Mesangial cell (primary cell): ENCODE data around the gene PXN. TPM values are rescaled to one million over a fixed set of nuclear protein-coding genes. Genes with fewer than 3 reads are reported as not detected.

Source experiments
- total RNA-seq: library from RNA; depleted of rRNA; stranded (reverse); fragments of >200 nt; gene quantifications from 2 replicates; pipeline ENCODE4 v1.2.3, GENCODE V29; 2015

Gene PXN
- 90.6 and 93.2 TPM in 2 replicates for total RNA-seq

DNA sequence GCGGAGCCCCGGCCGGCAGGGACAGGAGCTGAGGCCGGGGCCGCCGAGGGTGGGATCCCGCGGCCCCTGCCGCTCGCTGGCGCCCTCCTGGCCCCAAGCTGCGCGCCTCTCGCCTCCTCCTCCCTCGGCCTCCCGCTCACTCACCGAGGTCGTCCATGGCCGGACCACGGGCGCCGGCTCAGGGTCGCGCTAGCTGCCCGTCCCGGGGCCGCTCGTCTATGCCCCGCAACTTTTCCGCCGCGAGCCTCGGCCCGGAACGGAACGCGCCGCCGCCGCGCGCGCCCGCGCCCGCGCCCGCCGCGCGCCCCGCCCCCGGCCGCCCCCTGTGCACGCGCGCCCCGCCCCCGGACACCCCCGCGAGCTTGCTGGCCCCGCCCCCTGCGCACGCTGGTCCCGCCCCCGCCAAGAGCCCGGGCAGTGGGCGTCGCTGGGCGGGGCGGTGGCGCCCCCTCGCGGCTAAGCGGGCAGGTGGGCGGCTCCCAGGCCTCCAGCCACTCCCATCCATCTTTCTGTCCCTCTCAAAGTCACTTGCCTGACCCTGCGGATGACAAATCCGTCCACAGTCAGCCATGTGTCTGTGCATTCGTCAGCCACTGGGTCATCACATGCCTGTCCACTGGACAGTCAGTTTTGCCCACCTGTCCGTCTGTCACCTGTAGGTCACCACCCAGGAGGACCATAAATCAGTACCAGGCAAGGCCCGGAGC lies at the start of gene PXN:
Gene PXN (minus strand): TSS at position 258 of the 707 bp plus-strand sequence. CDS start 101 bp downstream, at position 157.

DNA sequence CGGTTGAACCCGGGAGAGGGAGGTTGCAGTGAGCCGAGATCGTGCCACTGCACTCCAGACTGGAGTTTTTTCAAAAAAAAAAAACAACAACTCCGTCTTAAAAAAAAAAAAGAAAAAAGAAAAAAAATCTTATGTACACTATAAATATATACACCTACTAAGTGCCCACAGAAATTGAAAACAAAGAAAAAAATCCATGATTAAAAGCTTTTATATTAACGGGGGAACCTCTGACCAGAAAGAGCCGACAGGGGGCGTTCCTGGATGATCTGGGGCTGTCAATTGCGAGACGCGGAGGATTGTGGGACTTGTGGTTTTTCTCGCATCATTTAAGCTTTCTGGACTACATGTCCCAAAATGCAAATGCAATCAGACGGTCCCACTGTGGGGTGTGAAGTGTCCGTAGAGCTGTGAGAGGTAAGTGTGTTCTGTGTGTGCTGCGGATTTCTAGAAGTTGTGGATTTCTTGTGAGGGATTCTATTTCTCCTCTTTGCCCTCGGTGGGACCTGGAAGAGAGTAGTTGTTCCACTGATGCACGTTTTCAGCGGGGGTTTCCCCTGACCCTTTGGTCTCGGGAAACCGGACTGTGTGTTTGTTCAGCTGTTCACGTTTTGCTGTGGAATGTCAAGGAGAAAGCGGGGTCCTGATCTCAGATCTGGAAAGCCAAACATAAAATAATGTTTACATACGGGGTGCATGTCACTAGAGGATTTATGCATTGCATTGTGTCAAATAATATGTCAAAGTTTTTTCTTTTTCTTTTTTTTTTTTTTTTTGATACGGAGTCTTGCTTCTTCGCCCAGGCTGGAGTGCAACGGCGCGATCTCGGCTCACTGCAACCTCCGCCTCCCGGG lies 36.7 kb upstream of the PXN start, which contains the start of gene SIRT4:
Gene SIRT4 (plus strand): TSS at position 360 of the 854 bp plus-strand sequence. CDS start 1,241 bp downstream, outside the sequence.

DNA sequence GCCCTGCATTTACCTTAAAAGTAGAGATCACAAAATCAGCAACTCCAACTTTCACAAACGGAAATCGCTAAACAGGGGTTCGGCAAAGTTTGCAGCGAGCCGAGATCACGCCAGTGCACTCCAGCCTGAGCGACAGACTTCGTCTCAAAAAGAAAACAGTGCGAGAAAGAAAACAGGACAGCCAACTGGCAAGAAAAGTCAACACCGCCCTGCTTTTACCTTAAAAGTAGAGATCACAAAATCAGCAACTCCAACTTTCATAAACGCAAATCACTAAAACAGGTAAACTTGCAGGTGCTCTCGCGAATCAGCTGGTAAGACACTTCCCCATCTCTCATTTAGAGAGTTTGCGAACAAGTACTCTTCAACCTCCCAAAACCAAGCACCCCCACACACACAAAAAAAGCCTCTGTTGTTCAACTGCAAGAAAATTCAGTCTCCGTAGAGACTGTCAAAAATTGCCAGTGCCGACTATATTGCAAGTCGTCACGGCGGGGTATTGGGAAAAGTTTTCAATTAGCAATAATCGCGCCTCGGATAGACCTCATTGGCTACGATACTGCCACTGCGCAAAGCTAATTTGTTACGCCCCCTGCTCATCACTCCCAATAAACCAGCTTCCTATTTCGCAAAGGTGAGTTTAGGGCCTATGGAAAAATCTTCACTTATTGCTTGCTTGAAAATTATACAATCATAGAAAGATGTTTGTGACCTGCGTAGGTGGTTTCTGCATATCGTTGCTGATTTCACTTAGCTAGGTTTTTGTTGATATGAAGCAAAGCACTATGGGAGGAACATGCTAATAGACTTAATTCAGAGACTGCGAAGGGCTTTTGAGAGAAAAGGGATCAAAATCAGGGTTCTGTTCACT lies 27.4 kb upstream of the PXN start, which contains the start of gene RNU4-1:
Gene RNU4-1 (minus strand): TSS at position 577 of the 871 bp plus-strand sequence.

DNA sequence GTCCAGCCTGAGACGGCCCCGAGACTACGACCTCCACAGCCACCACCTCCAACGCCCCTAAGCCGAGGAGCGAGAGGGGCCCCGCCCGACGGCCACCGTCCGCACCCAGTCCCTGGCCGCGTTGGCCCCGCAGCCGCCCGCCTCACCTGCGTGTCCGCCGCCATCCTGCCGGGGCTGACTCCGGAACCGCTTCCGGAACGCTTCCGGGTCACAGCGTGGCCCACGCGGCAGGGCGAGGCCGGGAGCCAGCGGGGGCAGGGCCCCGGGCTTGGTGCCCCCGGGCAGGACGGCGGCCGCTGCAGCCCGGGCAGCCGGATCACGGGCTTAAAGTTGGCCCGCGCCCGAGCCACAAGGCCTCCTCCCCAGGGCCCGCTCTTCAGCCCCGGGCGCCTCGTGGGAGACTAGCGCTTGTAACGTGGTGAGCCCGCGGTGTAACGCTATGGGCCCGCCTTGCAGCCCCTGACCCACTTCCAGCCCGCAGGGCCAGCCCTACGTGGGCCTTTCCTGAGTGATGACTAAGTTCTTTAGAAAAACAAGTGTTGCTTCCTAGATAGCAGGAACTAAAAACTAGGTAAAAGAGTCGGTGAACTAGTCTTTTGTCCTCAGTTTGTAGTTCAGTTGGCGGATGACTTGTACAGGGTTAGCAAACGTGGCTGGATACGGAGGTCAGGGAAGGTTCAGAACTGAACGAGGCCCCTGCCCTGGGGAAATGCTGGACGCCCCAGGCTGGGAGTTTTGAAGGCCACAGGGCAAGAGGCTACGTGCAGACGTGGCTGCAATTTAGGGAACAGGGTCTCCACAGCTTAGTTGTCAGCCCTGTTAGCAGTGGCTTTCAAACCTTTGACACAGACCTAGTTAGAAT lies 70.8 kb downstream of the PXN start, which contains the start of gene GCN1:
Gene GCN1 (minus strand): TSS at position 182 of the 862 bp plus-strand sequence. CDS start 18 bp downstream, at position 164.

Other genes starting within 250 kb of the PXN start
- 26.2 and 31.4 TPM in 2 replicates for gene RAB35, start 149.0 kb downstream of the PXN start, total RNA-seq
- 73.0 and 79.4 TPM in 2 replicates for gene GCN1, start 71.0 kb downstream of the PXN start, total RNA-seq
- 4,524 and 5,298 TPM in 2 replicates for gene RPLP0, start 64.6 kb downstream of the PXN start, total RNA-seq
- under 0.01 TPM in 2 replicates for gene RNU4-2, start 26.2 kb upstream of the PXN start, total RNA-seq
- under 0.01 TPM in 2 replicates for gene RNU4-1, start 27.5 kb upstream of the PXN start, total RNA-seq
- gene SIRT4, start 36.6 kb upstream of the PXN start, total RNA-seq: 0.49 and 0.89 TPM in 2 replicates
- gene PLA2G1B, start 62.0 kb upstream of the PXN start, total RNA-seq: not detected in 2 replicates
- gene MSI1, start 103.4 kb upstream of the PXN start, total RNA-seq: 0.63 and 2.0 TPM in 2 replicates
- gene COX6A1, start 172.4 kb upstream of the PXN start, total RNA-seq: 737 and 758 TPM in 2 replicates
- gene TRIAP1, start 180.7 kb upstream of the PXN start, total RNA-seq: 14.5 and 19.4 TPM in 2 replicates
- 17.2 and 17.3 TPM in 2 replicates for gene GATC, start 180.7 kb upstream of the PXN start, total RNA-seq
- 90.3 and 147 TPM in 2 replicates for gene SRSF9, start 204.0 kb upstream of the PXN start, total RNA-seq
- gene DYNLL1, start 230.4 kb upstream of the PXN start, total RNA-seq: 255 and 374 TPM in 2 replicates